Bronchial epithelial cell (primary cell): ENCODE measurements around the gene CCDC196. TPM values are rescaled to one million over a fixed set of nuclear protein-coding genes. Genes with fewer than 3 reads are reported as not detected.

Experiments used
- DNase-seq: peaks from one replicate; pipeline ENCODE4 v3.0.0-alpha.2; 2010; ENCODE audit warnings: low read depth
- FAIRE-seq: peaks from 2 replicates; lab custom pipeline; 2011; peaks lifted over from hg19 to GRCh38; lab: Jason Lieb, UNC
- H3K27me3 ChIP-seq: 2 replicates; pipeline ENCODE4 v1.5.1; 2011; ENCODE audit warnings: low read length; ENCODE audit not compliant: control insufficient read depth, insufficient read depth
- H3K36me3 ChIP-seq: 2 replicates; pipeline ENCODE4 v1.5.1; 2011; ENCODE audit warnings: low read length; ENCODE audit not compliant: control insufficient read depth, insufficient read depth
- H3K4me3 ChIP-seq: 2 replicates; pipeline ENCODE4 v1.5.1; 2011; ENCODE audit warnings: mild to moderate bottlenecking, low read depth, low read length, control low read depth
- CTCF ChIP-seq: IDR thresholded peaks from 2 replicates; pipeline ENCODE4 v1.5.1; 2011; ENCODE audit warnings: mild to moderate bottlenecking, moderate library complexity, low read length, control low read depth, inconsistent platforms; ENCODE audit not compliant: insufficient read depth, severe bottlenecking
- total RNA-seq: library from RNA; depleted of rRNA; stranded (reverse); fragments of >200 nt; gene quantifications from 2 replicates; pipeline ENCODE4 v1.2.1, GENCODE V29; 2014

The CCDC196 gene
- total RNA-seq, 1 donor from 2014 or later = not detected

DNA sequence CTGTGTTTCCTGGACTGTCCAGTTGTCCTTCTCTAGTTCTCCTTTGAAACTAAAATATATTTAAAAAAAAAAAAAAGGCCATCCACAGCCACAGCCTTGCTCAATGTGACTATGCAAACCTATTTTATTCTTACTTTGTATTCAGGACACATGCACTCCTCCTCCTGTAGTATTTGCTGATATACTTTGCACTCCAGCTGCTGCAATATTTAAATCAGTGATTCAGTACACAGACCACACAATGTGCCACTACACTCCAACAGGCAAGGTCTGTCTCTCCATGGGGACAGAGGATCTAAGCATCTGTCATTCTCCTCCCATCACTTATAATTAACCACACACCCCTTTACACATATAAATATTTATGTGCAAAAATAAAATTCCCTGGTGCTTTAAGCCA lies 40.2 kb upstream of the CCDC196 start:
- Histone ChIP-seq H3K36me3 (no peaks in the 10 kb centered on the region), H3K4me3 (no peak overlapping the region), H3K27me3 (no peaks in the 10 kb centered on the region)
- TF ChIP-seq CTCF = no peak
- FAIRE-seq = no peak
- no peak for DNase-seq

DNA sequence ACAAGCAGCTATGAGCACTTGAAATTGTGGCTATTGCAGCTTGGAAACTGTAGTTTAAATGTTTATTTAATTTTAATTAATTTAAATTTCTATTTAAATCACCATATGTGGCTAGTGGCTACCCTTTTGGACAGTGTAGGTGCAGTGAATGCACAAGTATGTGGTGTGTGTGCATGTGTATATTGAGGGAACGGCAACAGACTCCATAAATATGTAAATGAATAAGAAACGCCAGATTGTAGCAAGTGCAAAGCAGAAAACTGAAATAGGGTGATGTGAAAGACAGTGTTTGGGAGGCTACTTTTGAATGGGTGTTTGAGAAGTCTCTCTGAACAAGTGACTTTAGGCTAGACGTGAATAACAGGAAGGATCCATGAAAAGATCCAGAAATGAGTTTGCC lies 32.7 kb upstream of the CCDC196 start:
- H3K36me3 ChIP-seq = no peaks in the 10 kb centered on the region
- H3K27me3 ChIP-seq = no peaks in the 10 kb centered on the region
- FAIRE-seq (no peak), DNase-seq (no peak)
- no peak overlapping the region for H3K4me3 ChIP-seq
- no peak for TF ChIP-seq CTCF

- Histone ChIP-seq H3K4me3 (no peak overlapping the region), H3K27me3 (no peaks in the 10 kb centered on the region), H3K36me3 (no peaks in the 10 kb centered on the region)
- no peak for TF ChIP-seq CTCF
- DNase-seq (no peak), FAIRE-seq (no peak)
Measured at GRCh38 chr14:66459603-66460002, 26.6 kb upstream of the CCDC196 start.

DNA sequence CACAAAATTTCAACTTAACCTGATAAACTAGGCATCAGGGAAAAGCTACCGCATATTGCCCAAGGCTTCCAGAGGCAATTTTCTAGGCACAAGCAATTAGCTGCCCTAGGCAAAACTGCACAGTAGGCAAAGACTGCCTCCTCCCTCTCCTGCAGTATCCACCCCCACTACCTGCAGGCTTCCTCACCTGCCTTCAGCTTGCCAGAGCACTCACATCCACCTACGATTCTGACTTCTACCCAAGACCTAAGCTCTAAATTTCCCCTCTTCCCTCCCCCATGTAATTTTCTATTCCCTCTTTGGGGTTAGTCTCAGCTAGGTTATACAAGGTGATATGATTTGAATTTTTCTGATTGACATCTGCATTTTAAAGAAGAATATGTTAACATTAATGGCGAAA lies 21.9 kb upstream of the CCDC196 start:
- H3K27me3 ChIP-seq = no peaks in the 10 kb centered on the region
- FAIRE-seq = no peak
- H3K36me3 ChIP-seq = no peaks in the 10 kb centered on the region
- DNase-seq = no peak
- no peak for TF ChIP-seq CTCF
- no peak overlapping the region for H3K4me3 ChIP-seq

- no peak for TF ChIP-seq CTCF
- no peaks in the 10 kb centered on the region for H3K27me3 ChIP-seq
- H3K36me3 ChIP-seq = no peaks in the 10 kb centered on the region
- no peak overlapping the region for H3K4me3 ChIP-seq
- FAIRE-seq (no peak), DNase-seq (no peak)
Measured at GRCh38 chr14:66468778-66469367, 17.3 kb upstream of the CCDC196 start.

DNA sequence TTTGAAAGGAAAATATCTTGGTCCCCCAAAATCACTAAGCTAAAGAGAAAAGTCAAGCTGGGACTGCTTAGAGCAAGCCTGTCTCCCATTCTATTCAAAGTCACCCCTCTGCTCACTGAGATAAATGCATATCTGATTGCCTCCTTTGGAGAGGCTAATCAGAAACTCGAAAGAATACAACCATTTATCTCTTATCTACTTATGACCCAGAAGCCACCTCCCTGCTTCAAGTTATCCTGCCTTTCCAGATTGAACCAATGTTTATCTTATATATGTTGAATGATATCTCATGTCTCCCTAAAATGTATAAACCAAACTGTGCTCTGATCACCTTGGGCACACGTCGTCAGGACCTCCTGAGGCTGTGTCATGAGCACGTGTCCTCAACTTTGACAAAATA lies 14.6 kb upstream of the CCDC196 start:
- no peaks in the 10 kb centered on the region for H3K36me3 ChIP-seq
- FAIRE-seq = no peak
- no peak for DNase-seq
- no peaks in the 10 kb centered on the region for H3K27me3 ChIP-seq
- no peak for TF ChIP-seq CTCF
- H3K4me3 ChIP-seq = no peak overlapping the region
